Erythroblast (primary cell): ENCODE measurements around the gene DAZ1.
"Not testable (repeated sequence)": the region's sequence is repeated elsewhere in the genome, so short reads cannot be mapped to it uniquely, and the experiment has no call there.

Source experiments
- GATA1 ChIP-seq: IDR thresholded peaks from 2 replicates; pipeline ENCODE4 v1.6.1; 2011; ENCODE audit warnings: low read depth, mild to moderate bottlenecking, control low read depth, low read length, moderate library complexity
- POLR2A ChIP-seq: IDR thresholded peaks from 2 replicates; pipeline ENCODE4 v1.6.1; 2011; ENCODE audit warnings: mild to moderate bottlenecking, low read length

GRCh38 chrY:23198908-23199307, at the start of gene DAZ1:
- TF ChIP-seq POLR2A, GATA1: not testable (repeated sequence)
